ENCODE data around the gene MLN.

The MLN gene

GRCh38 chr6:33803571-33804053 lies at the start of gene MLN:
Gene MLN (minus strand): TSS chr6:33804003. CDS start chr6:33801163, 2,840 bp downstream.
- no peak for DNase-seq

- DNase-seq: no peak
Measured at GRCh38 chr6:33853026-33853425, 49.2 kb upstream of the MLN start.

GRCh38 chr6:33851959-33852358 lies 48.2 kb upstream of the MLN start:
- DNase-seq: peak; percentile 18

GRCh38 chr6:33850869-33851541 lies 47.2 kb upstream of the MLN start:
- DNase-seq: no peak

GRCh38 chr6:33850296-33850695 lies 46.5 kb upstream of the MLN start:
- DNase-seq: no peak

- DNase-seq: no peak
Measured at GRCh38 chr6:33849500-33850075, 45.8 kb upstream of the MLN start.

GRCh38 chr6:33848484-33848883 lies 44.7 kb upstream of the MLN start:
- no peak for DNase-seq

- no peak for DNase-seq
Measured at GRCh38 chr6:33847867-33848266, 44.1 kb upstream of the MLN start.

GRCh38 chr6:33847078-33847477 lies 43.3 kb upstream of the MLN start:
- no peak for DNase-seq

- no peak for DNase-seq
Measured at GRCh38 chr6:33846226-33846625, 42.4 kb upstream of the MLN start.

GRCh38 chr6:33845031-33845745 lies 41.4 kb upstream of the MLN start:
- no peak for DNase-seq

GRCh38 chr6:33843131-33844121 lies 39.6 kb upstream of the MLN start:
- no peak for DNase-seq

- no peak for DNase-seq
Measured at GRCh38 chr6:33841868-33842267, 38.1 kb upstream of the MLN start.

GRCh38 chr6:33841070-33841469 lies 37.3 kb upstream of the MLN start:
- DNase-seq: no peak

GRCh38 chr6:33840048-33840926 lies 36.5 kb upstream of the MLN start:
- DNase-seq: peak; percentile 87

GRCh38 chr6:33839399-33840047 lies 35.7 kb upstream of the MLN start:
- DNase-seq: no peak

GRCh38 chr6:33838983-33839382 lies 35.2 kb upstream of the MLN start:
- DNase-seq: no peak

GRCh38 chr6:33837971-33838665 lies 34.3 kb upstream of the MLN start:
- DNase-seq: no peak

- DNase-seq: no peak
Measured at GRCh38 chr6:33836806-33837469, 33.1 kb upstream of the MLN start.
